ENCODE data around the gene GMDS. TPM values are rescaled to one million over a fixed set of nuclear protein-coding genes. Genes with fewer than 3 reads are reported as not detected.

GMDS gene
- total and polyA plus RNA-seq, 2 of the 8 experiments (the other 6 are each of a cell fraction or from before 2014, with no cell fraction given) = 16.8 to 50.0 TPM

DNA sequence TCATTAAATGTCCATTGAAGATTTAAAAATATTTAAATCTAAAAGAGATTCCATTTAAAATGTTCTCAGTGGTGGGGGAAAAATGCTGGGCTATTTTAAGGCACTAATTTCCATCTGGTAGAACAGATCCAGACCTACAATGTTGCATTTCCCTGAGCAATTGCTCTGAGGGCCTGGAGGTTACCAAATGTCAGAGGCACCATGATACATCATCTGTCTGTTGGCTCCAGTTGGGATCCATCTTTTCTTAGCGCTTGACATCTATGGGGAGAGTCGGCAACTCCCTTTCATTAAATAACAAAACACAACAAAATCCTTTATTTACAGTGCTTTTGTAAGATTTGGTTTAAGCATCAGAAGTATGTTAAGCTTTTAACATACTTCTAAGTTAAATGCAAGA lies 411.2 kb downstream of the GMDS start:
- no peak overlapping the region for H3K56ac ChIP-seq (replicated peaks; ENCODE audit: insufficient read length, low read depth, low read length)
- 76% methylated on average over 2 of the region's 2 CpGs; no CpG with 5 or more reads in 1 of the 2 experiments for WGBS, 2 experiments (ENCODE audit: extremely low coverage in 1 of 2, insufficient coverage in 1 of 2, insufficient read length in 1 of 2, insufficient replicate concordance in 2 of 2, low coverage in 1 of 2, low lambda C conversion rate in 2 of 2, missing lambda C conversion rate in 1 of 2)

More for the DNA sequence above, 411.2 kb downstream of the GMDS start:
- H2BK20ac ChIP-seq (ENCODE audit: low read length) = no peak overlapping the region
- no peak overlapping the region for H2BK15ac ChIP-seq (ENCODE audit: low read length)
- H3K4me1 ChIP-seq (replicated peaks in 1 of 4; ENCODE audit: control insufficient read depth in 3 of 4, insufficient read depth in 4 of 4, low read length in 3 of 4) = peaks cover 4 to 22% (median 10%) of the 10 kb centered on the region in 4 experiments
- no peaks in the 10 kb centered on the region for H3K79me2 ChIP-seq (ENCODE audit: control insufficient read depth in 1 of 2, insufficient read depth in 2 of 2, low read length in 2 of 2)
- H3K27ac ChIP-seq (ENCODE audit: low read depth, low read length) = no peak overlapping the region
- H3K4me3 ChIP-seq (ENCODE audit: extremely low read depth in 1 of 4, insufficient read depth in 2 of 4, low read depth in 3 of 4, low read length in 4 of 4) = no peak overlapping the region
- no peaks in the 10 kb centered on the region for H3K9me3 ChIP-seq (ENCODE audit: insufficient read depth in 2 of 2, low read depth in 1 of 2, low read length in 1 of 2)
- no peak overlapping the region for H4K91ac ChIP-seq (replicated peaks; ENCODE audit: insufficient read length, low read length)
- no peak overlapping the region for H3K18ac ChIP-seq (ENCODE audit: extremely low read depth, low read length)
- no peaks in the 10 kb centered on the region for H4K20me1 ChIP-seq (replicated peaks in 1 of 2; ENCODE audit: control insufficient read depth in 1 of 2, insufficient read depth in 2 of 2, low read length in 2 of 2)
- POLR2A ChIA-PET (ENCODE audit: partially characterized antibody) = no interaction called here
- H2AFZ ChIP-seq (ENCODE audit: low read length) = no peak overlapping the region
- H2BK120ac ChIP-seq (replicated peaks; ENCODE audit: low read depth, low read length) = no peak overlapping the region
- H4K5ac ChIP-seq (ENCODE audit: insufficient read length, low read depth, low read length) = no peak overlapping the region
- DNase-seq (ENCODE audit: low read depth in 1 of 2, low spot score in 2 of 2) (no peak), FAIRE-seq (no peak)
- CTCF ChIA-PET (ENCODE audit: partially characterized antibody) = no interaction called here
- H2BK12ac ChIP-seq (ENCODE audit: low read depth, low read length) = no peak overlapping the region
- no peak for TF ChIP-seq ASH2L (IDR thresholded peaks at IDR 0.05; ENCODE audit: low read length)
- no peak for TF ChIP-seq TAF7 (optimal IDR thresholded peaks at IDR 0.05; ENCODE audit: borderline replicate concordance, low read depth, low read length)
- TF ChIP-seq POLR2A (IDR thresholded peaks at IDR 0.05; ENCODE audit: control extremely low read depth in 1 of 2, low read depth in 2 of 2, low read length in 2 of 2) = no peak
- TF ChIP-seq NRF1 (IDR thresholded peaks at IDR 0.05; ENCODE audit: low read depth, low read length) = no peak
- TF ChIP-seq RXRA (IDR thresholded peaks at IDR 0.05; ENCODE audit: insufficient read depth, low read depth, low read length) = no peak
- TF ChIP-seq RBBP5 (IDR thresholded peaks at IDR 0.05; ENCODE audit: borderline replicate concordance, low read depth, low read length) = no peak
- TF ChIP-seq, protein P1, sequence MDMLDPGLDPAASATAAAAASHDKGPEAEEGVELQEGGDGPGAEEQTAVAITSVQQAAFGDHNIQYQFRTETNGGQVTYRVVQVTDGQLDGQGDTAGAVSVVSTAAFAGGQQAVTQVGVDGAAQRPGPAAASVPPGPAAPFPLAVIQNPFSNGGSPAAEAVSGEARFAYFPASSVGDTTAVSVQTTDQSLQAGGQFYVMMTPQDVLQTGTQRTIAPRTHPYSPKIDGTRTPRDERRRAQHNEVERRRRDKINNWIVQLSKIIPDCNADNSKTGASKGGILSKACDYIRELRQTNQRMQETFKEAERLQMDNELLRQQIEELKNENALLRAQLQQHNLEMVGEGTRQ (IDR thresholded peaks at IDR 0.05; ENCODE audit: low read length) = no peak
- TF ChIP-seq HDAC2 (IDR thresholded peaks at IDR 0.05; ENCODE audit: borderline replicate concordance in 1 of 2, low read depth in 2 of 2, low read length in 2 of 2) = no peak
- TF ChIP-seq EGR1 (IDR thresholded peaks at IDR 0.05; ENCODE audit: borderline replicate concordance, low read depth, low read length) = no peak
- TF ChIP-seq SUZ12 (IDR thresholded peaks at IDR 0.05; ENCODE audit: low read length) = no peak
- H2BK5ac ChIP-seq (ENCODE audit: low read depth, low read length) = no peak overlapping the region
- H2AK5ac ChIP-seq (ENCODE audit: low read depth, low read length) = no peak overlapping the region
- H3K4me2 ChIP-seq (ENCODE audit: insufficient read depth in 1 of 2, low read depth in 2 of 2, low read length in 2 of 2) = no peak overlapping the region; a peak in 2 of 4 replicates
- H3K4ac ChIP-seq (replicated peaks; ENCODE audit: insufficient read length, low read depth, low read length) = no peak overlapping the region
- H3K79me1 ChIP-seq (ENCODE audit: low read depth, low read length) = no peaks in the 10 kb centered on the region
- H3K14ac ChIP-seq (ENCODE audit: insufficient read length) = no peak overlapping the region
- H4K8ac ChIP-seq (ENCODE audit: extremely low read depth, insufficient read depth, low read length) = no peak overlapping the region
- H3K27me3 ChIP-seq (replicated peaks in 1 of 4; ENCODE audit: control insufficient read depth in 3 of 4, extremely low read depth in 1 of 4, insufficient read depth in 3 of 4, low read length in 3 of 4) = no peaks in the 10 kb centered on the region
- H3K9ac ChIP-seq (replicated peaks in 1 of 4; ENCODE audit: extremely low read depth in 1 of 4, low read depth in 3 of 4, low read length in 3 of 4) = no peak overlapping the region
- H3K23ac ChIP-seq (ENCODE audit: insufficient read length) = no peak overlapping the region
- H3K23me2 ChIP-seq (ENCODE audit: low read depth, low read length) = no peaks in the 10 kb centered on the region
- no peaks in the 10 kb centered on the region for H3K36me3 ChIP-seq (ENCODE audit: control insufficient read depth in 2 of 4, insufficient read depth in 4 of 4, low read length in 3 of 4)
